ENCODE measurements around the gene GPD1. TPM values are rescaled to one million over a fixed set of nuclear protein-coding genes. Genes with fewer than 3 reads are reported as not detected.
A peak's percentile ranks its signal among the peaks of the same experiment; 100 is the strongest.

Gene GPD1
- total RNA-seq, 2 donors from 2014 or later, result 0.77 to 1.0 TPM

DNA sequence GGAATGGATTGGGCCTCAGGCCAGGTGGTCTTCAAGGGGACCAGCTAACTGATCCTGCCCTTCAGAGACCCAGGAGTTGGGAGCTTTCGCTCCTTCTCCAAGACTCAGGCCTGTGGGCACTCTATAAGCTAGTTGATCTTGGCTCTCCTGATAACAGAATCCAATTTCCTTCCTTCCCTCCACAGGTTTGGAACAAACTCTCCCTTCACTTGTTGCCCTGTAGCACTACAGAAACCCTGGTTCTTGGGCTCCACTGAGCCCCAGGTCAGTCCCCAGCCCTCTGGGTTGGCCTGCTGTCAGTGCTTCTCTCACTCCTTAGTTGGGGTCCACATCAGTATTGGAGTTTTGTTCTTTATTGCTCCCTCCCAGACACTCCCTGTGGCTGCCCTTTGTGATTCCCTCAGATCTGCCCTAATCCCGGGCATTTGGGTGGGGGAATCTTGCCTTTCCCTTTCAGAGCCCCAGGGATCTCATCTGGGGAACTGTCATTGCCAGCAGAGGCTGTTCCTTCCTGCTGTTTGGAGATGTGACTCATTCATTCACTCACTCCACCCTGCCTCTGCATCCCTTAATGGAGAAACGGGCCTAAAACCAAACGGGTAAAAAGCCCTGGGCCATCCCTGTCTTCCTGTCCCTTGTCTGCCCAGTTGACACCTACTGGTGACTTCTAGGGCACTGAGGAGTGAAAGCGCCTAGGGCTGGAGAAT, 4.4 kb upstream of the GPD1 start:
- no peak overlapping the region for H3K27ac Mint-ChIP-seq
- no peak for ATAC-seq
- DNase-seq, result no peak
- no peaks in the 10 kb centered on the region for H3K27me3 Mint-ChIP-seq
- peaks cover 18% of the 10 kb centered on the region for H3K36me3 Mint-ChIP-seq (ENCODE audit: low read depth)
- H3K4me3 Mint-ChIP-seq, result peak overlapping the region; percentile 12
- no peaks in the 10 kb centered on the region for H3K9me3 ChIP-seq (ENCODE audit: control insufficient read depth, low read length, poor library complexity, severe bottlenecking)
- peaks cover 11% of the 10 kb centered on the region for H3K4me1 Mint-ChIP-seq

DNA sequence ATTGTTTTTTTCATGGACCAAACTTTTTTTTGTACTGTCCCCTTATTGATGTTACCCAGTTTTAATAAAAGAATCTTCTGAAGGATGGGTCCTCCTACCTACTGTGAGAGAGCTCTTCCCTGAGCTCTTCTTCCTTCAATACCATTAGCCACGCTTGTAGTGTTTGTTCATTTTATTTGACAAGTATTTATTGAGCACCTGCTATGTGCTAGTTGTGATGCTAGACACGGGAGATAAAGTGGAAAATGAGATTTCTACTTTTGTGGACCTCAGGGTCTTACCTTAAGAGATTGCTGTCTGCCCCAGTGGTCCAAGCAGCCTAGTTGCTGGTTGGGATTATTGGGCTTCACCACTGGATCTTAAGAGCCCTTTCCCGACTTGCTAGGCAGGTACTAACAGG, 3.2 kb upstream of the GPD1 start:
- Mint-ChIP-seq H3K36me3 (ENCODE audit: low read depth) (peaks cover 16% of the 10 kb centered on the region), H3K27ac (peak overlapping the region; percentile 66), H3K4me3 (no peak overlapping the region), H3K4me1 (peaks cover 11% of the 10 kb centered on the region), H3K27me3 (no peaks in the 10 kb centered on the region)
- DNase-seq, result no peak
- no peaks in the 10 kb centered on the region for H3K9me3 ChIP-seq (ENCODE audit: control insufficient read depth, low read length, poor library complexity, severe bottlenecking)
- ATAC-seq, result no peak

DNA sequence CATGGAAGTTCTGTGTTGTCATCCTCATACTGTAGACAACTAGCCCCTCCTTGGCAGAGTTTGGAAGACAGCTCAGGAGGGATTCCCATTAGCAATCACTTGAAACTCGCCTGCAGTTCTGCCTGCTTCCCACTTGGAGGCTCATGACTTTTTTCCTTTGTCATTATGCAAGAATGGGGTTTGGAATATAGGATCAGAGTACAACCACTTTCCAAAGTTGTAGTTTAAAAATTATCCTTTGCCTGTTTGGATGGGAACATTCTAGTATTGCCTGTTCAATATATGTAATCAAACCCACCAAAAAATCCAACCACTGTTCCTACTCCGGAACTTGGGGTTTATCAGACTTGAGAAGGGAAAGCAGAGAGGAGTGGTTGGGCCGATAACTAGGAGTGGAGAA, 2.1 kb upstream of the GPD1 start:
- H3K36me3 Mint-ChIP-seq (ENCODE audit: low read depth), result peaks cover 7% of the 10 kb centered on the region

DNA sequence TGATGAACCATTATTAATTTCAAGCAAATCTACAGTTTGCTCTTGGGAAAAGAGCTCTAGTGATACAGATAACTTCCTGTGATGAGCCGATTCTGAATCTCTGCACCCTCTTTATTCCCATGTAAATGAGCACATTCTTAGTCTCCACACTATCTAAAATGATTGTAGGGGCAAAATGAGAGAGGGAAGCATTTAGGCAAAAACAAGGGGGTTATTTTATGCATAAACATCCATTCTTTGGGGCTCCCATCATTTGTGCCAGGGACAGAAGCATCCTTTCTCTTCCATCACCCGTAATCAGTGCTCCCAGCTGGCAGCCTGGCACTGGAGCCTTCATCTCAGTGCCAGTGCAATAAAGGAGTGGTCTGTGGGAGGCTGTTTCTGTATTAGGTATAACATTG, 1.7 kb upstream of the GPD1 start:
- H3K4me3 Mint-ChIP-seq, result no peak overlapping the region
- DNase-seq (no peak), ATAC-seq (no peak)
- peaks cover 7% of the 10 kb centered on the region for H3K36me3 Mint-ChIP-seq (ENCODE audit: low read depth)
- H3K27ac Mint-ChIP-seq, result no peak overlapping the region
- no peaks in the 10 kb centered on the region for H3K27me3 Mint-ChIP-seq
- peaks cover 7% of the 10 kb centered on the region for H3K4me1 Mint-ChIP-seq
- H3K9me3 ChIP-seq (ENCODE audit: control insufficient read depth, low read length, poor library complexity, severe bottlenecking), result no peaks in the 10 kb centered on the region

More for the DNA sequence above, 2.1 kb upstream of the GPD1 start:
- peaks cover 7% of the 10 kb centered on the region for H3K4me1 Mint-ChIP-seq
- H3K4me3 Mint-ChIP-seq, result no peak overlapping the region
- H3K27me3 Mint-ChIP-seq, result no peaks in the 10 kb centered on the region
- H3K9me3 ChIP-seq (ENCODE audit: control insufficient read depth, low read length, poor library complexity, severe bottlenecking), result no peaks in the 10 kb centered on the region
- H3K27ac Mint-ChIP-seq, result no peak overlapping the region
- ATAC-seq (no peak), DNase-seq (no peak)

DNA sequence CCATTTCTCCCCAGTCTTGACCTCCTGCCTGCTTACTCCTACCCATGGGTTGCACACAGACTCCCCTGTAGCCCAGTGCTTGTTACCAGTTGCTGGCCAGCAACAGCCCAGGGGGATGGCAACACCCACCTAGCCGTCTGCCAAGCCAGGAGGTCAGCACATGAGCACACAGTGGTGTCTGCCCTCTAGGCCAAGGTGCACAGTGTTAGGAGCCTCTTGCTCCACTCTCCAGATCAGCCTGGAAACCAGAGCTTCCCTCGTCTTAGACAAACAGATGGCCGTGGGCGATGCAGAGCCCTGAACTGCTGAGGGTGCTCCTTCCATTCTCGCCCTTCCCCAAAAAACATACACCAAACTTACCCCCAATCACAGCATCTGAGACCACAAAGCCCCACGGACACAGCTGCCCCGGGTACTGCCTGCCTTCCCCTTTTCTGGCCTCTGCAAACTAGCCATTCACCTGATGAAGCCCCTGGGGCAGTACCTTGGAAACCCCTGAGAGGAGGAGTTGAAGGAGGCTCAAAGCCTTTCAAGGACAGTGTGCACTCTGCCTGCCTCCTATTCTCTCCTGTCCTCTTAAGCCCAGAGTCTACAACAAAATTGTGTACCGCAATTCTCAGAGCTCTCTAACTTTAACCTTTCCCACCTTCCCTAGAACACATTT, 1.0 kb upstream of the GPD1 start:
- peak overlapping the region; percentile 72 for H3K27ac Mint-ChIP-seq
- no peak for ATAC-seq
- H3K9me3 ChIP-seq (ENCODE audit: control insufficient read depth, low read length, poor library complexity, severe bottlenecking), result no peaks in the 10 kb centered on the region
- peaks cover 7% of the 10 kb centered on the region for H3K36me3 Mint-ChIP-seq (ENCODE audit: low read depth)
- no peak for DNase-seq
- H3K4me1 Mint-ChIP-seq, result peaks cover 7% of the 10 kb centered on the region
- H3K4me3 Mint-ChIP-seq, result no peak overlapping the region
- H3K27me3 Mint-ChIP-seq, result no peaks in the 10 kb centered on the region

DNA sequence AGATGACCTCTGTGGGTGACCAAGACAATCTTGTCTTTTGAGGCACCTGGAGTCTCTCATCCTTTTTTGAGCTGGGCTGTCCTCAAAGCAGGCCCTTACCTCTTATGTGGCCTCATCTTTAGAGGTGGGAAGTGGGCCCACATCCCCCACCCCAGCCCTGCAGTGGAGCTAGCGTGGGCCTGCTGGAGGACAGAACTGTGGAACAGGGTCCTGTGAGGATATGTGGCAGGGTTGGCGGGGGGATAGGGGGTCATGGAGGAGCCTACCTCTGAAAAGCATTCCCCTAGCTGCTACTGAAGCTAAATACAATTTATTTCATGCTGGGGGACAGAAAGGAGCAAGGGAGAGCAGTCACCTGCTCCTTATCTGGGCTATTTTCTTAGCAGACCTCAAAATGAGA, 457 bp upstream of the GPD1 start:
- Mint-ChIP-seq H3K36me3 (ENCODE audit: low read depth) (peaks cover 7% of the 10 kb centered on the region), H3K27me3 (no peaks in the 10 kb centered on the region), H3K27ac (peak overlapping the region; percentile 72), H3K4me3 (no peak overlapping the region), H3K4me1 (peaks cover 7% of the 10 kb centered on the region)
- H3K9me3 ChIP-seq (ENCODE audit: control insufficient read depth, low read length, poor library complexity, severe bottlenecking), result no peaks in the 10 kb centered on the region
- DNase-seq (no peak), ATAC-seq (no peak)

DNA sequence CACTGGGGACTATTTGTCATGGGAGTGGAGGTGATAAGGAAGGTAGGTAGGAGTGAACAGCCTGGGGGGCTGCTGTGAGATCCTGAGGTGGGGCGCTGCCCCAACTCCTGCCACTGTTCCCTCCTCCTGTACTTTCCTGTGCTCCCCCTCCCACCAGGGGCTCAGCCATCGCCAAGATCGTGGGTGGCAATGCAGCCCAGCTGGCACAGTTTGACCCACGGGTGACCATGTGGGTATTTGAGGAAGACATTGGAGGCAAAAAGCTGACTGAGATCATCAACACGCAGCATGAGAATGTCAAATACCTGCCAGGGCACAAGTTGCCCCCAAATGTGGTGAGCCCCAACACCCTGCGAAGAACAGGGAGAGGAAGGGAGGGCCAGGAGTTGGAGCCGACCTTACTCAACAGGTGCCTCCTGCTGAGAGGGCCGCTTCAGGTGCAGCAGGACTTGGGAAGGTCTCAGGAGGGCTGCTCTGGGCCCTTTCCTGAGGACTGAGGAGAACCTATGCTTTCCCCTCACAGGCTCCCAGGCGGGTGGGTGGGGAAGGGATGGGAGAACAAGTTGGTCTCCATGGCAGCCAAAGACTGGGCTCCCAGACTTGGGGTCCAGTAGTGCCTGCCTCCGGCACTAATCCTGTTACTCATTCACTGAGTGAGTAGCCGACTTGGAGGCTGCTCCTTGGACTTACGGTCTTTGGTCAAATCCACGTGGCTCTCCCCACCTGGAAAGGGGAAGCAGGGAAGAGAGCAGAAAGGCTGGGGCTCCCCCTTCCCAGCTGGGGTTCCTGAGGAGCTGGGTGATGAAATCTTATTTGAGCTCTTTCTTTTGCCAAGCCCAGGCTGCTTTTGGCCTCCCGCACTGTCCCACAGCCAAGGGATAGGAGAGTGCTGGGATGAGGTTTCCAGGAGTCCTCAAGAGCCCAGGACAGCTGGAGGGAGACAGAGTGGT, 884 bp downstream of the GPD1 start:
- H3K4me1 Mint-ChIP-seq, result peaks cover 7% of the 10 kb centered on the region
- no peak for DNase-seq
- no peak overlapping the region for H3K4me3 Mint-ChIP-seq
- H3K27ac Mint-ChIP-seq, result no peak overlapping the region
- no peaks in the 10 kb centered on the region for H3K9me3 ChIP-seq (ENCODE audit: control insufficient read depth, low read length, poor library complexity, severe bottlenecking)
- ATAC-seq, result no peak
- peaks cover 2% of the 10 kb centered on the region for H3K36me3 Mint-ChIP-seq (ENCODE audit: low read depth)
- no peaks in the 10 kb centered on the region for H3K27me3 Mint-ChIP-seq

DNA sequence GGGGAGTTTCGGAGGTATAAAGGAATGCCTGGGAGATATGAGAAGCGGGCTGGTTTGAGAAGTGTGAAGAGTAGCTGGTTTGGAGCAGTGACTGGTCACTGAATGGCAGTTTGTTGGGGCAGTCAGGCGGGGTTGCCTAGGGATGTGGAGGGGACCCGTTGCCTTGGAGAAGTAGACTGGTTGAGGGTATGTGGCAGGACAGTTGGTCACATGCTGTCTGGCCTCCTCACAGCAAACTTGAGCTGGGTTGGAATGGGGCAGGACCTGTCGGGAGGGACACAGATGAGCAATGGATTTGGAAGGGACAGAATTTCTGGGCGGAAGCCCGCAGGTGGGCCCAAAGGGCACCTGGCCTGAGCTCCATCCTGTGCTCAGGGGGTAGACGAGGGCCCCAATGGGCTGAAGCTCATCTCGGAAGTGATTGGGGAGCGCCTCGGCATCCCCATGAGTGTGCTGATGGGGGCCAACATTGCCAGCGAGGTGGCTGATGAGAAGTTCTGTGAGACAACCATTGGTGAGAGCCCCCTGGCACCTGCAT, 2.2 kb downstream of the GPD1 start:
- Mint-ChIP-seq H3K36me3 (ENCODE audit: low read depth) (no peaks in the 10 kb centered on the region), H3K4me1 (peaks cover 13% of the 10 kb centered on the region), H3K27ac (no peak overlapping the region), H3K4me3 (no peak overlapping the region), H3K27me3 (no peaks in the 10 kb centered on the region)
- no peak for ATAC-seq
- no peaks in the 10 kb centered on the region for H3K9me3 ChIP-seq (ENCODE audit: control insufficient read depth, low read length, poor library complexity, severe bottlenecking)
- DNase-seq, result no peak

DNA sequence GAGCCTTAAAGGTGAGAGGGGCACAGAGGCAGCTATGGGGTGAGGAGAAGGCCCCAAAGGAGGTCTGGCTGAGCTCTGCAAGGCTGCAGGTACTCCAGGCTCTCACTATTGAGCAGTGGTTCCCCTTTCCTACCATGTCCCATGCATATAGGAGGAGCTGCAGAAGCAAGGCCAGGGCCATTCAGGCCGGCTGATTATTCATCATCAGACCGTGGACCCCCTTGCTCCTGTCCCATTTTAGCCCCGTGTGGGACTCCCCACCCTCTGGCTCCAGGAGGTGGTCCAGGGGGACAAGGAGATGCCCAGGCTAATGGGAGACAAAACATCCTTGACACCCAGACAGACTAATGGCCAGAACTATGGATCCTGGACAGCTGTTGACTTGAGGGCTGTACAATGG, 3.1 kb downstream of the GPD1 start:
- no peak for ATAC-seq
- DNase-seq, result no peak
- Mint-ChIP-seq H3K27ac (no peak overlapping the region), H3K4me1 (peaks cover 15% of the 10 kb centered on the region), H3K27me3 (no peaks in the 10 kb centered on the region), H3K4me3 (no peak overlapping the region), H3K36me3 (ENCODE audit: low read depth) (no peaks in the 10 kb centered on the region)
- H3K9me3 ChIP-seq (ENCODE audit: control insufficient read depth, low read length, poor library complexity, severe bottlenecking), result no peaks in the 10 kb centered on the region

DNA sequence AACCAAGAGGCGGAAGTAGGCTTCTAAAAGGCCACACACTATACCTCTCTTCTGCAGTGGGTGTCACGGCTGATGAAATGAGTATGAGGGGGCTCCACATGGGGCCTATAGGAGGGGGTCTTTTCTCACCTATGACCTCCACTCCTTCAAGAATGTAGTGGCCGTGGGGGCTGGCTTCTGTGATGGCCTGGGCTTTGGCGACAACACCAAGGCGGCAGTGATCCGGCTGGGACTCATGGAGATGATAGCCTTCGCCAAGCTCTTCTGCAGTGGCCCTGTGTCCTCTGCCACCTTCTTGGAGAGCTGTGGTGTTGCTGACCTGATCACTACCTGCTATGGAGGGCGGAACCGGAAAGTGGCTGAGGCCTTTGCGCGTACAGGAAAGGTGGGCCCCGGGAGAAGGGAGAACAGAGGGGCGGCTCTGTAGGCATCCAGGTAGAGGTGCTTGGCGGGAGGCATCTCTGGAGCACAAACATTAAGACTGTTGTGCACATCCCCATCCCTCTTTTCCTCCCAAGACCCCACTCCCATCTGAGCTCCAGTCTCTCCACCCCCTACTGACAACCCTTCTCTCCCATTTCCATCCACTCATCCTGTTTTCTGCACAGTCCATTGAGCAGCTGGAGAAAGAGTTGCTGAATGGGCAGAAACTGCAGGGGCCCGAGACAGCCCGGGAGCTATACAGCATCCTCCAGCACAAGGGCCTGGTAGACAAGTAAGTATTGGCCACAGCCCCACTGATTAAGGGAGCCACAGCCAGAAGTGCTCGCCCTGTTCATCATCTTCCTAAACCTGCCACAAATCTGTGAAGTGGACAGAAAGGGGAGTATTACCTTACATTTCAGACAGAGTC, 3.8 kb downstream of the GPD1 start:
- H3K36me3 Mint-ChIP-seq (ENCODE audit: low read depth), result peaks cover 4% of the 10 kb centered on the region

DNA sequence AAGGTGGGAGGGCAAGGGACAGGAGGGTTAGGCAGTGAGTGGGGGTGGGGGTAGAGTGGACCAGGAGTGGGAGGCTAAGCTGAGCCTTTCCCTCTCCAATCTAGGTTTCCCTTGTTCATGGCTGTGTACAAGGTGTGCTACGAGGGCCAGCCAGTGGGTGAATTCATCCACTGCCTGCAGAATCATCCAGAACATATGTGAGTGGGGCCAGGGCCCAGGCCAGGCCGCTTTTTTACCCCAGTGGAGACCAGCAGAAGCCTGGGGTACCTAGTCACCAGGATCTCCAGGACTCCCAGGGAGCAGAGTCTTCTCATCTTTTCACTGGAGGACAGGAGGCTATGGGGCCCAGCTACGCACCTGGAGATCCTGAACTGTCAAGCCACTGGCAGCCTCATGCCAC, 5.5 kb downstream of the GPD1 start:
- Mint-ChIP-seq H3K36me3 (ENCODE audit: low read depth) (peaks cover 4% of the 10 kb centered on the region), H3K27ac (peak overlapping the region; percentile 81), H3K4me1 (peaks cover 17% of the 10 kb centered on the region), H3K4me3 (no peak overlapping the region), H3K27me3 (no peaks in the 10 kb centered on the region)
- DNase-seq, result no peak
- H3K9me3 ChIP-seq (ENCODE audit: control insufficient read depth, low read length, poor library complexity, severe bottlenecking), result no peaks in the 10 kb centered on the region
- no peak for ATAC-seq

More for the DNA sequence above, 3.8 kb downstream of the GPD1 start:
- Mint-ChIP-seq H3K4me1 (peaks cover 19% of the 10 kb centered on the region), H3K4me3 (no peak overlapping the region), H3K27ac (no peak overlapping the region), H3K27me3 (no peaks in the 10 kb centered on the region)
- no peaks in the 10 kb centered on the region for H3K9me3 ChIP-seq (ENCODE audit: control insufficient read depth, low read length, poor library complexity, severe bottlenecking)
- DNase-seq (no peak), ATAC-seq (no peak)

DNA sequence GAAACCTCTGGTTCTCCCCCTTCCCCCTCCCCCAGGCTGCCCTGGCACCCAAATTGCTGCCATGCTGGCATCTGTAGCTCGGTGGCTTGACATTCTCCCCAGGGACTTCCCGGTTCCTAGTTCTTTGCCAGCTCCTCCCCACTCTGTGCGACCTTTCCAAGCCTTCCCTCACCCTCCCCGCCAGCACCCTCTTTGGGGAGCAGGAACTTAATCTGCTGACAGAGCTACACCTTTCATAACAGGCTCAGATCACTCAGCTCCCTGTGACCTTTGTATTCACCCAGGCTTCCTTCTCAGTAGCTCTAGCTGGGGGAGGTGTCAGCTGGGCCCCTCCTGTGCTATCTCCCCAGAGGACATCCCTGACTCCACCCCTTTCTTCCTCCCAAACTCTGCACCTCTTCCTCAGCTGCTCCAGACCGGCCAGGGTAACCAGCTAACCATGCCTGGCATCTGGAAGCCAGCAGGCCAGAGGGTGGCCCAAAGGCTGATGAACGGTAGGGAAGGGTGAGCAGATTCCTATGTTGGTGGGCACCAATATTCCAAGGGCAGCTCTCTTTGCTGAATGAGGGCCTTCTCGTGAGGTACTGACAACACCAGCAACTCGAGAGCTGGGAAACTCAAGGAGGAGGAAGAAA, 6.4 kb downstream of the GPD1 start:
- Mint-ChIP-seq H3K36me3 (ENCODE audit: low read depth) (peaks cover 7% of the 10 kb centered on the region), H3K4me3 (peak overlapping the region; percentile 71), H3K27ac (peak overlapping the region; percentile 81), H3K27me3 (no peaks in the 10 kb centered on the region), H3K4me1 (peaks cover 20% of the 10 kb centered on the region)
- no peak for DNase-seq
- H3K9me3 ChIP-seq (ENCODE audit: control insufficient read depth, low read length, poor library complexity, severe bottlenecking), result no peaks in the 10 kb centered on the region
- no peak for ATAC-seq

All from T-helper 17 cell (primary cell).